Activated CD4-positive, alpha-beta T cell treated with anti-CD3 and anti-CD28 coated beads for 1 hour (primary cell): ENCODE results near the gene LCN6.
"Not testable (repeated sequence)": the region's sequence is repeated elsewhere in the genome, so short reads cannot be mapped to it uniquely, and the experiment has no call there.

ENCODE experiments used
- DNase-seq: peaks from one replicate; pipeline ENCODE4 v3.0.0-alpha.2; 2020

Gene LCN6

GRCh38 chr9:136722093-136722968 is 26.0 kb downstream of the LCN6 start:
- no peak for DNase-seq

GRCh38 chr9:136721339-136722092 is 26.8 kb downstream of the LCN6 start:
- DNase-seq: no peak

- no peak for DNase-seq
Measured at GRCh38 chr9:136720898-136721338, 27.4 kb downstream of the LCN6 start.

GRCh38 chr9:136720251-136720897 is 28.0 kb downstream of the LCN6 start:
- DNase-seq: no peak

GRCh38 chr9:136719195-136719880 is 29.0 kb downstream of the LCN6 start:
- no peak for DNase-seq

- no peak for DNase-seq
Measured at GRCh38 chr9:136718345-136719194, 29.8 kb downstream of the LCN6 start.

GRCh38 chr9:136717399-136717798 is 30.9 kb downstream of the LCN6 start:
- no peak for DNase-seq

GRCh38 chr9:136714893-136715274 is 33.4 kb downstream of the LCN6 start:
- DNase-seq: no peak

- DNase-seq: no peak
Measured at GRCh38 chr9:136714096-136714892, 34.0 kb downstream of the LCN6 start.

- no peak for DNase-seq
Measured at GRCh38 chr9:136713550-136713949, 34.8 kb downstream of the LCN6 start.

GRCh38 chr9:136712690-136713544 is 35.4 kb downstream of the LCN6 start:
- no peak for DNase-seq

- DNase-seq: no peak
Measured at GRCh38 chr9:136711751-136712689, 36.3 kb downstream of the LCN6 start, which contains the start of gene DIPK1B. Gene DIPK1B, plus strand, starts transcription at chr9:136712572. Its CDS starts 94 bp downstream, at chr9:136712666.

GRCh38 chr9:136711219-136711648 is 37.1 kb downstream of the LCN6 start:
- DNase-seq: not testable (repeated sequence)

GRCh38 chr9:136710543-136710942 is 37.8 kb downstream of the LCN6 start:
- no peak for DNase-seq

GRCh38 chr9:136709454-136710109 is 38.7 kb downstream of the LCN6 start:
- no peak for DNase-seq

GRCh38 chr9:136707849-136708517 is 40.3 kb downstream of the LCN6 start:
- no peak for DNase-seq

- no peak for DNase-seq
Measured at GRCh38 chr9:136707011-136707410, 41.3 kb downstream of the LCN6 start.

- no peak for DNase-seq
Measured at GRCh38 chr9:136705564-136705963, 42.8 kb downstream of the LCN6 start.
